NB4 (cell line): ENCODE data around the gene PRICKLE3.
A peak's percentile ranks its signal among the peaks of the same experiment; 100 is the strongest.
"Not testable (repeated sequence)": the region's sequence is repeated elsewhere in the genome, so short reads cannot be mapped to it uniquely, and the experiment has no call there.

Experiments
- DNase-seq: peaks from one replicate; pipeline ENCODE4 v3.0.0; 2010; ENCODE audit warnings: low read depth
- H3K4me3 ChIP-seq: one replicate; pipeline ENCODE4 v1.5.1; 2011; ENCODE audit warnings: mild to moderate bottlenecking, low read depth, low read length, moderate library complexity
- MAX ChIP-seq: IDR thresholded peaks from 2 replicates; pipeline ENCODE4 v1.6.1; 2011; ENCODE audit warnings: low read depth, low read length
- MYC ChIP-seq: IDR thresholded peaks from 2 replicates; pipeline ENCODE4 v1.6.1; 2011; ENCODE audit warnings: low read depth, low read length
- POLR2A ChIP-seq: IDR thresholded peaks from 2 replicates; pipeline ENCODE4 v1.6.1; 2011; ENCODE audit warnings: mild to moderate bottlenecking; ENCODE audit not compliant: insufficient read length; ENCODE audit errors: extremely low read depth
- TF ChIP-seq, protein P1 (sequence below): IDR thresholded peaks from one replicate; pipeline ENCODE4 v1.5.1; 2012; ENCODE audit warnings: low read depth, low read length

Gene PRICKLE3

DNA sequence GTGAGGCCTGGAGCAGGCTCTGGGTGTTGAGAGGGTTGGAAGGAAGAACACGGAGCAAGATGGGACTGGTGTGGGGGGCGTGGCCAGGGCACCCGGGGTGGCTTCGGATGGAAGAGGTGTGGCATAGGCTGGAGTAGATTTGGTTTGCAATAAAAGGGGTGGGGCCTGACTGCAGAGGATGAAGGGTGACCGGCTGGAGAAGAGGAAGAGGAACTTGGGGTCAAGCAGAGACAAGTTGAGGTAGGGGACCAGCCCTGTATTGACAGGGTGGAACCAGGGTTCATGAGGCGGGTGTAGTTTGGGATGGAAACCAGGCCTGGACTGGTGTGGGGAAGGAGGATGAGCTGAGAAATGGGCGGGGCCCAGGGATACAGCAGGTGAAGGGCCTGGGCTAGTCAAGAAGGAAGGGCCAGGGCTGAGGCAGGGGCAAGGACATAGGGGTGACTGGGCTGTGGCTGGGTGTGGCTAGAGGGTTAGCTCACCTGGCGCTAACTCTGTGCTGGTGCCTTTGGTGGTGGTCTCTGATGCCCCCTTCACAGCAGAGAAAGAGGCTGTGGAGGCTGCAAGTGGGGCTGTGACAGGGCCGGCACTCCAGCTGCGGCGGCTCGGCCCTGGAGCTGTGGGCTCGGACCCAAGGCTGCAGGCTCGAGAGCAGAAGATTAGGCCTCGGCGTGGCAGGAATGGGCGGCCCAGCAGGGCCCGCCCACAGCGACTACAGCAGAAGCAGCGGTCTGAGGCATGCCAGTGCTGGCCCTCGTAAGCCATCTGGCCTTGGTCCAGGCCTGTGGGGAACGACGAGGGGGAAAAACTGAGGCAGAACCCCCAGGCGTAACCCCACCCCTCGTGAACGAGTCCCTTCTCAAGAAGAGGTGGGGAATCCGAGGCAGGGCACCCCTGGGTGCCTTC lies 9.5 kb downstream of the PRICKLE3 start:
- no peak for TF ChIP-seq POLR2A
- TF ChIP-seq MAX, result no peak
- TF ChIP-seq, protein P1, sequence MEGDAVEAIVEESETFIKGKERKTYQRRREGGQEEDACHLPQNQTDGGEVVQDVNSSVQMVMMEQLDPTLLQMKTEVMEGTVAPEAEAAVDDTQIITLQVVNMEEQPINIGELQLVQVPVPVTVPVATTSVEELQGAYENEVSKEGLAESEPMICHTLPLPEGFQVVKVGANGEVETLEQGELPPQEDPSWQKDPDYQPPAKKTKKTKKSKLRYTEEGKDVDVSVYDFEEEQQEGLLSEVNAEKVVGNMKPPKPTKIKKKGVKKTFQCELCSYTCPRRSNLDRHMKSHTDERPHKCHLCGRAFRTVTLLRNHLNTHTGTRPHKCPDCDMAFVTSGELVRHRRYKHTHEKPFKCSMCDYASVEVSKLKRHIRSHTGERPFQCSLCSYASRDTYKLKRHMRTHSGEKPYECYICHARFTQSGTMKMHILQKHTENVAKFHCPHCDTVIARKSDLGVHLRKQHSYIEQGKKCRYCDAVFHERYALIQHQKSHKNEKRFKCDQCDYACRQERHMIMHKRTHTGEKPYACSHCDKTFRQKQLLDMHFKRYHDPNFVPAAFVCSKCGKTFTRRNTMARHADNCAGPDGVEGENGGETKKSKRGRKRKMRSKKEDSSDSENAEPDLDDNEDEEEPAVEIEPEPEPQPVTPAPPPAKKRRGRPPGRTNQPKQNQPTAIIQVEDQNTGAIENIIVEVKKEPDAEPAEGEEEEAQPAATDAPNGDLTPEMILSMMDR, result no peak
- no peak for TF ChIP-seq MYC
- peak; percentile 67 for DNase-seq
- no peak overlapping the region for H3K4me3 ChIP-seq

DNA sequence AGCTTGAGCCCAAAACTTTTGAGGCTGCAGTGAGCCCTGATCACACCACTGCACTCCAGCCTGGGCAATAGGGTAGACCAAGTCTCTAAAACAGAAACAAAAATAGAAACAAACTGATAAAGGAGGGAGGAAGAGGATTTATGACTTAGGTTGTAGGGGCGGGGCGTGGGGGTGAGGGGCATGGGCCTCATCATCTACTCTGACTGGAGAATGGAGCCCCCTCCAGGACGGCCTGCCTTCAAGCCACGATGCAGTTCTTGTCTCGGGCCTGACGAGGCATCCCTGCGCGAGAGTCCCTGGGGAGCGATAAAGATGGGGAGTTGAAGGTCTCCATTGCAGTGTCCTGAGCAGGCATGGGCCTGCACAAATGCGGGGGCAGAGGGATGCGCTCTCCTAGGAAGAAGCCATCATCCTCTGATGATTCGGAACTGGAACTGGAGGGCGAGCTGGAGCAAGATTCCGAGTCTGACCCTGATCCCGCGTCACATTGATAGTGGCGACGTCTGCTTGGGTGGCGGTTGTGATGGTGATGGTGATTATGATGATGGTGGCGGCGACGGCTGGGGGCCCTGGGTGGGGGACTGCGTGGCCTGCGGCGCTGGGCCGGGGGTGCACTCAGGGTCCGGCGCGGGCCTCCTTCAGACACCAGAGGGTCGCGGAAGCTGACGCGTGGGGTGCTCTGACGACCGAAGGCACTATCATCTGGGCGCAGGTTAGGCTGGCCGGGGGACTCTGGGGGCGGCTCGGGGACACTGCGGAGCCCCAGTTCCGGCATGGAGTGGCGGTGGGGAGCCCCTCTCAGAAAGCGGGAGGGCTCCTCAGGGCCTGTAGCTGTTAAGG lies 10.5 kb downstream of the PRICKLE3 start:
- TF ChIP-seq, protein P1, result no peak
- TF ChIP-seq MYC, result no peak
- no peak for TF ChIP-seq MAX
- TF ChIP-seq POLR2A, result no peak
- no peak overlapping the region for H3K4me3 ChIP-seq
- DNase-seq, result peak; percentile 80

GRCh38 chrX:49174723-49175122 lies 11.4 kb downstream of the PRICKLE3 start:
- no peak overlapping the region for H3K4me3 ChIP-seq
- peak; percentile 43 for DNase-seq
- TF ChIP-seq MAX (no peak), MYC (no peak), POLR2A (no peak)
- TF ChIP-seq, protein P1, result no peak

GRCh38 chrX:49173544-49173943 lies 12.6 kb downstream of the PRICKLE3 start:
- H3K4me3 ChIP-seq, result peak overlapping the region; percentile 84
- not testable (repeated sequence) for DNase-seq

- TF ChIP-seq MAX, result 0 out of 2 replicates have a peak, but pooled peaks have one; percentile 18
- peak; percentile 22; the same call in 1 of the 2 replicates for TF ChIP-seq MYC
- TF ChIP-seq, protein P1, result no peak
- TF ChIP-seq POLR2A, result no peak
- peak overlapping the region; percentile 84 for H3K4me3 ChIP-seq
- peak; percentile 86 for DNase-seq
These were observed 13.8 kb downstream of the PRICKLE3 start for GRCh38 chrX:49172280-49172780.

GRCh38 chrX:49171752-49172279 lies 14.4 kb downstream of the PRICKLE3 start, which contains the start of gene PLP2:
Gene PLP2 (plus strand): TSS chrX:49171898. CDS start chrX:49172001, 103 bp downstream.
- H3K4me3 ChIP-seq, result peak within 1 kb of the TSS; percentile 84
- TF ChIP-seq, protein P1, result no peak
- TF ChIP-seq POLR2A, result peak; percentile 54
- peak; percentile 70 for TF ChIP-seq MAX
- TF ChIP-seq MYC, result peak; percentile 64
- peak; percentile 84 for DNase-seq
